WTC11 (cell line): ENCODE measurements around the gene SLC13A2. TPM values are rescaled to one million over a fixed set of nuclear protein-coding genes. Genes with fewer than 3 reads are reported as not detected.
"Not testable (repeated sequence)": the region's sequence is repeated elsewhere in the genome, so short reads cannot be mapped to it uniquely, and the experiment has no call there.

Source experiments
- ATAC-seq: fragments of 200-7000 bp; cut with Tn5 transposase; 2 replicates; pipeline ENCODE4 v1.10.0; 2021; ENCODE audit warnings: mild to moderate bottlenecking, moderate library complexity
- CTCF ChIA-PET: fragments of 300-600 bp; sonication (Branson Sonifier 250); formaldehyde crosslinking; loops from one replicate; lab custom pipeline; 2021; ENCODE audit warnings: antibody characterized with exemption; lab: Charles Lee
- POLR2A ChIA-PET: fragments of 350-600 bp; sonication (Branson Sonifier 250); formaldehyde crosslinking; loops from one replicate; lab custom pipeline; 2021; ENCODE audit warnings: antibody characterized with exemption; lab: Charles Lee
- DNase-seq: peaks from one replicate; pipeline ENCODE4 v3.0.0; 2021; ENCODE audit warnings: low spot score
- H3K27ac Mint-ChIP-seq: 2 replicates; pipeline ENCODE4 v1.8.0; 2021; ENCODE audit warnings: mixed read lengths
- H3K27me3 Mint-ChIP-seq: 2 replicates; pipeline ENCODE4 v1.8.0; 2021; ENCODE audit warnings: low read depth, mild to moderate bottlenecking, moderate library complexity, mixed read lengths
- H3K36me3 Mint-ChIP-seq: 2 replicates; pipeline ENCODE4 v1.8.0; 2021; ENCODE audit warnings: mixed read lengths
- H3K4me1 Mint-ChIP-seq: 2 replicates; pipeline ENCODE4 v1.8.0; 2022; ENCODE audit warnings: mixed read lengths
- H3K4me3 Mint-ChIP-seq: 2 replicates; pipeline ENCODE4 v1.8.0; 2021; ENCODE audit warnings: mild to moderate bottlenecking, moderate library complexity, mixed read lengths
- H3K9me3 Mint-ChIP-seq: 2 replicates; pipeline ENCODE4 v1.8.0; 2021; ENCODE audit warnings: mixed read lengths
- ELF4 ChIP-seq: sonication (generic); formaldehyde crosslinking; IDR thresholded peaks from 2 replicates; pipeline ENCODE4 v1.8.1; 2022; ENCODE audit warnings: low read depth, mild to moderate bottlenecking, moderate library complexity, missing genetic modification reagents
- EMX1 ChIP-seq: fragments of 250-450 bp; sonication (Bioruptor Pico); IDR thresholded peaks from 2 replicates; pipeline ENCODE4 v1.8.0; 2021; ENCODE audit warnings: mild to moderate bottlenecking
- IRF2 ChIP-seq: sonication (generic); formaldehyde crosslinking; IDR thresholded peaks from 2 replicates; pipeline ENCODE4 v1.8.0; 2022; ENCODE audit warnings: low read depth, missing genetic modification reagents, borderline replicate concordance
- JAZF1 ChIP-seq: fragments of 250-450 bp; sonication (Bioruptor Pico); IDR thresholded peaks from 2 replicates; pipeline ENCODE4 v1.9.0; 2021; ENCODE audit warnings: moderate library complexity, mild to moderate bottlenecking, inconsistent platforms
- JUN ChIP-seq: sonication (generic); formaldehyde crosslinking; IDR thresholded peaks from 2 replicates; pipeline ENCODE4 v1.8.0; 2023; ENCODE audit warnings: mild to moderate bottlenecking, missing genetic modification reagents
- NR3C1 ChIP-seq: sonication (generic); formaldehyde crosslinking; conservative IDR thresholded peaks from 2 replicates; pipeline ENCODE4 v1.8.1; 2023; ENCODE audit warnings: low read depth, mild to moderate bottlenecking, missing genetic modification reagents
- PRRX2 ChIP-seq: fragments of 250-450 bp; sonication (Bioruptor Pico); IDR thresholded peaks from 2 replicates; pipeline ENCODE4 v1.8.0; 2021; ENCODE audit warnings: mild to moderate bottlenecking
- SMAD4 ChIP-seq: sonication (generic); formaldehyde crosslinking; IDR thresholded peaks from 2 replicates; pipeline ENCODE4 v1.8.0; 2022; ENCODE audit warnings: mild to moderate bottlenecking, missing genetic modification reagents
- TEAD1 ChIP-seq: sonication (generic); formaldehyde crosslinking; IDR thresholded peaks from 2 replicates; pipeline ENCODE4 v1.8.0; 2022; ENCODE audit warnings: mild to moderate bottlenecking, missing genetic modification reagents
- ZBTB21 ChIP-seq: sonication (generic); formaldehyde crosslinking; IDR thresholded peaks from 2 replicates; pipeline ENCODE4 v1.8.1; 2023; ENCODE audit warnings: mild to moderate bottlenecking, missing genetic modification reagents, borderline replicate concordance
- ZNF219 ChIP-seq: sonication (generic); formaldehyde crosslinking; IDR thresholded peaks from 2 replicates; pipeline ENCODE4 v1.8.0; 2023; ENCODE audit warnings: missing genetic modification reagents, mild to moderate bottlenecking, borderline replicate concordance
- total RNA-seq: library from RNA; stranded (reverse); gene quantifications from 3 replicates; pipeline ENCODE4 v1.2.3, GENCODE V29; 2021
- TF ChIP-seq, protein P1 (sequence below): sonication (generic); formaldehyde crosslinking; IDR thresholded peaks from 2 replicates; pipeline ENCODE4 v1.8.1; 2022; ENCODE audit warnings: mild to moderate bottlenecking, missing genetic modification reagents, moderate library complexity, borderline replicate concordance
- TF ChIP-seq, protein P2 (sequence below): sonication (generic); formaldehyde crosslinking; IDR thresholded peaks from 2 replicates; pipeline ENCODE4 v1.8.1; 2023; ENCODE audit warnings: mild to moderate bottlenecking, moderate library complexity, missing genetic modification reagents
- TF ChIP-seq, protein P3 (sequence below): sonication (generic); formaldehyde crosslinking; IDR thresholded peaks from 2 replicates; pipeline ENCODE4 v1.8.1; 2022; ENCODE audit warnings: low read depth, mild to moderate bottlenecking, moderate library complexity, missing genetic modification reagents, borderline replicate concordance
- TF ChIP-seq, protein P4 (sequence below): sonication (generic); formaldehyde crosslinking; IDR thresholded peaks from 2 replicates; pipeline ENCODE4 v1.8.1; 2023; ENCODE audit warnings: mild to moderate bottlenecking, missing genetic modification reagents, borderline replicate concordance

The SLC13A2 gene
- total RNA-seq, 1 experiment from 2014 or later = not detected

DNA sequence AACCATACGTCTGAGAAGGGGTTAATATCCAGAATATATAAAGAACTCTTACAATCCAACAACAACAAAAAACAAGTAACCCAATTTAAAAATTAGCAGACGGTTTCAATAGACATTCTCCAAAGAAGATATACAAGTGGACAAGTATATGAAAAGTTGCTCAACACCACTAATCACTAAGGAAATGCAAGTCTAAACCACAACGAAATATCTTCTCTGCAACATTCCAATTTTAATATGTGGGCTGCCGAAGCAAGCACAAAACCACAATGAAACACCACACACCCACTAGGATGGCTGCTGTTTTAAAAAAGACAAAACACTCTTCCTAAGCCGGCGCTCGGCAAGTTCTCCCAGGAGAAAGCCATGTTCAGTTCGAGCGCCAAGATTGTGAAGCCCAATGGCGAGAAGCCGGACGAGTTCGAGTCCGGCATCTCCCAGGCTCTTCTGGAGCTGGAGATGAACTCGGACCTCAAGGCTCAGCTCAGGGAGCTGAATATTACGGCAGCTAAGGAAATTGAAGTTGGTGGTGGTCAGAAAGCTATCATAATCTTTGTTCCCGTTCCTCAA is 5.9 kb upstream of the SLC13A2 start (continued):
- TF ChIP-seq ZBTB21 (CRISPR knock-in tag) = no peak

GRCh38 chr17:28468033-28468735 is 5.3 kb upstream of the SLC13A2 start:
- H3K27me3 Mint-ChIP-seq = not testable (repeated sequence)

GRCh38 chr17:28468781-28469180 is 4.7 kb upstream of the SLC13A2 start:
- Mint-ChIP-seq H3K27me3 (peaks cover 3% of the 10 kb centered on the region; the same call in 1 of the 2 replicates), H3K9me3 (no peaks in the 10 kb centered on the region), H3K4me1 (peaks cover 3% of the 10 kb centered on the region), H3K4me3 (no peak overlapping the region), H3K27ac (no peak overlapping the region), H3K36me3 (no peaks in the 10 kb centered on the region)
- no peak for TF ChIP-seq JAZF1 (CRISPR knock-in tag)
- TF ChIP-seq, protein P1, sequence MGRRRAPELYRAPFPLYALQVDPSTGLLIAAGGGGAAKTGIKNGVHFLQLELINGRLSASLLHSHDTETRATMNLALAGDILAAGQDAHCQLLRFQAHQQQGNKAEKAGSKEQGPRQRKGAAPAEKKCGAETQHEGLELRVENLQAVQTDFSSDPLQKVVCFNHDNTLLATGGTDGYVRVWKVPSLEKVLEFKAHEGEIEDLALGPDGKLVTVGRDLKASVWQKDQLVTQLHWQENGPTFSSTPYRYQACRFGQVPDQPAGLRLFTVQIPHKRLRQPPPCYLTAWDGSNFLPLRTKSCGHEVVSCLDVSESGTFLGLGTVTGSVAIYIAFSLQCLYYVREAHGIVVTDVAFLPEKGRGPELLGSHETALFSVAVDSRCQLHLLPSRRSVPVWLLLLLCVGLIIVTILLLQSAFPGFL = no peak
- no peak for TF ChIP-seq PRRX2 (CRISPR knock-in tag)
- TF ChIP-seq EMX1 (CRISPR knock-in tag) = no peak
- DNase-seq (no peak), ATAC-seq (no peak)
- CTCF ChIA-PET = no interaction called here
- POLR2A ChIA-PET = interaction anchor here (0.6 kb wide), 1 partner anchor 68 kb away, joined by 4 read pairs; no protein-coding TSS in a partner anchor

More at GRCh38 chr17:28468033-28468735, 5.3 kb upstream of the SLC13A2 start:
- H3K4me1 Mint-ChIP-seq, DNase-seq, H3K36me3 Mint-ChIP-seq, ATAC-seq, CTCF ChIA-PET, H3K27ac Mint-ChIP-seq, H3K9me3 Mint-ChIP-seq, H3K4me3 Mint-ChIP-seq: not testable (repeated sequence)
- POLR2A ChIA-PET = interaction anchor here (0.6 kb wide), 1 partner anchor 69 kb away, joined by 4 read pairs; no protein-coding TSS in a partner anchor

- no peak for ATAC-seq
- no peaks in the 10 kb centered on the region for H3K36me3 Mint-ChIP-seq
- TF ChIP-seq IRF2 (CRISPR knock-in tag) (no peak), ZNF219 (CRISPR knock-in tag) (no peak)
- TF ChIP-seq, protein P2, sequence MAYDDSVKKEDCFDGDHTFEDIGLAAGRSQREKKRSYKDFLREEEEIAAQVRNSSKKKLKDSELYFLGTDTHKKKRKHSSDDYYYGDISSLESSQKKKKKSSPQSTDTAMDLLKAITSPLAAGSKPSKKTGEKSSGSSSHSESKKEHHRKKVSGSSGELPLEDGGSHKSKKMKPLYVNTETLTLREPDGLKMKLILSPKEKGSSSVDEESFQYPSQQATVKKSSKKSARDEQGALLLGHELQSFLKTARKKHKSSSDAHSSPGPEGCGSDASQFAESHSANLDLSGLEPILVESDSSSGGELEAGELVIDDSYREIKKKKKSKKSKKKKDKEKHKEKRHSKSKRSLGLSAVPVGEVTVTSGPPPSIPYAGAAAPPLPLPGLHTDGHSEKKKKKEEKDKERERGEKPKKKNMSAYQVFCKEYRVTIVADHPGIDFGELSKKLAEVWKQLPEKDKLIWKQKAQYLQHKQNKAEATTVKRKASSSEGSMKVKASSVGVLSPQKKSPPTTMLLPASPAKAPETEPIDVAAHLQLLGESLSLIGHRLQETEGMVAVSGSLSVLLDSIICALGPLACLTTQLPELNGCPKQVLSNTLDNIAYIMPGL (CRISPR knock-in tag) = no peak
- TF ChIP-seq, protein P3, sequence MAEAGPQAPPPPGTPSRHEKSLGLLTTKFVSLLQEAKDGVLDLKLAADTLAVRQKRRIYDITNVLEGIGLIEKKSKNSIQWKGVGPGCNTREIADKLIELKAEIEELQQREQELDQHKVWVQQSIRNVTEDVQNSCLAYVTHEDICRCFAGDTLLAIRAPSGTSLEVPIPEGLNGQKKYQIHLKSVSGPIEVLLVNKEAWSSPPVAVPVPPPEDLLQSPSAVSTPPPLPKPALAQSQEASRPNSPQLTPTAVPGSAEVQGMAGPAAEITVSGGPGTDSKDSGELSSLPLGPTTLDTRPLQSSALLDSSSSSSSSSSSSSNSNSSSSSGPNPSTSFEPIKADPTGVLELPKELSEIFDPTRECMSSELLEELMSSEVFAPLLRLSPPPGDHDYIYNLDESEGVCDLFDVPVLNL (CRISPR knock-in tag) = no peak
- peaks cover 5% of the 10 kb centered on the region for H3K4me1 Mint-ChIP-seq
- H3K4me3 Mint-ChIP-seq = no peak overlapping the region
- peaks cover 3% of the 10 kb centered on the region; the same call in 1 of the 2 replicates for H3K27me3 Mint-ChIP-seq
- no peak for DNase-seq
- CTCF ChIA-PET = no interaction called here
- POLR2A ChIA-PET = interaction anchor here (0.6 kb wide), 1 partner anchor 90 kb away, joined by 6 read pairs; no protein-coding TSS in a partner anchor
- H3K9me3 Mint-ChIP-seq = no peaks in the 10 kb centered on the region
- H3K27ac Mint-ChIP-seq = no peak overlapping the region
Observed at GRCh38 chr17:28469376-28469775, 4.1 kb upstream of the SLC13A2 start.

GRCh38 chr17:28470266-28470913 is 3.1 kb upstream of the SLC13A2 start:
- DNase-seq (no peak), ATAC-seq (no peak)
- ChIA-PET POLR2A (no interaction called here), CTCF (no interaction called here)
- H3K27me3 Mint-ChIP-seq = peaks cover under 1% of the 10 kb centered on the region; the same call in 1 of the 2 replicates
- peaks cover 5% of the 10 kb centered on the region for H3K4me1 Mint-ChIP-seq
- no peaks in the 10 kb centered on the region for H3K9me3 Mint-ChIP-seq
- no peak overlapping the region for H3K4me3 Mint-ChIP-seq
- H3K27ac Mint-ChIP-seq = no peak overlapping the region
- H3K36me3 Mint-ChIP-seq = no peaks in the 10 kb centered on the region
- no peak for TF ChIP-seq TEAD1 (CRISPR knock-in tag)
- no peak for TF ChIP-seq ELF4 (CRISPR knock-in tag)
- no peak for TF ChIP-seq SMAD4 (CRISPR knock-in tag)
- TF ChIP-seq NR3C1 (CRISPR knock-in tag) = no peak
- TF ChIP-seq, protein P4, sequence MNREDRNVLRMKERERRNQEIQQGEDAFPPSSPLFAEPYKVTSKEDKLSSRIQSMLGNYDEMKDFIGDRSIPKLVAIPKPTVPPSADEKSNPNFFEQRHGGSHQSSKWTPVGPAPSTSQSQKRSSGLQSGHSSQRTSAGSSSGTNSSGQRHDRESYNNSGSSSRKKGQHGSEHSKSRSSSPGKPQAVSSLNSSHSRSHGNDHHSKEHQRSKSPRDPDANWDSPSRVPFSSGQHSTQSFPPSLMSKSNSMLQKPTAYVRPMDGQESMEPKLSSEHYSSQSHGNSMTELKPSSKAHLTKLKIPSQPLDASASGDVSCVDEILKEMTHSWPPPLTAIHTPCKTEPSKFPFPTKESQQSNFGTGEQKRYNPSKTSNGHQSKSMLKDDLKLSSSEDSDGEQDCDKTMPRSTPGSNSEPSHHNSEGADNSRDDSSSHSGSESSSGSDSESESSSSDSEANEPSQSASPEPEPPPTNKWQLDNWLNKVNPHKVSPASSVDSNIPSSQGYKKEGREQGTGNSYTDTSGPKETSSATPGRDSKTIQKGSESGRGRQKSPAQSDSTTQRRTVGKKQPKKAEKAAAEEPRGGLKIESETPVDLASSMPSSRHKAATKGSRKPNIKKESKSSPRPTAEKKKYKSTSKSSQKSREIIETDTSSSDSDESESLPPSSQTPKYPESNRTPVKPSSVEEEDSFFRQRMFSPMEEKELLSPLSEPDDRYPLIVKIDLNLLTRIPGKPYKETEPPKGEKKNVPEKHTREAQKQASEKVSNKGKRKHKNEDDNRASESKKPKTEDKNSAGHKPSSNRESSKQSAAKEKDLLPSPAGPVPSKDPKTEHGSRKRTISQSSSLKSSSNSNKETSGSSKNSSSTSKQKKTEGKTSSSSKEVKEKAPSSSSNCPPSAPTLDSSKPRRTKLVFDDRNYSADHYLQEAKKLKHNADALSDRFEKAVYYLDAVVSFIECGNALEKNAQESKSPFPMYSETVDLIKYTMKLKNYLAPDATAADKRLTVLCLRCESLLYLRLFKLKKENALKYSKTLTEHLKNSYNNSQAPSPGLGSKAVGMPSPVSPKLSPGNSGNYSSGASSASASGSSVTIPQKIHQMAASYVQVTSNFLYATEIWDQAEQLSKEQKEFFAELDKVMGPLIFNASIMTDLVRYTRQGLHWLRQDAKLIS (CRISPR knock-in tag) = no peak
- no peak for TF ChIP-seq JUN
